ENCODE measurements around the gene ANKRD44.

DNA sequence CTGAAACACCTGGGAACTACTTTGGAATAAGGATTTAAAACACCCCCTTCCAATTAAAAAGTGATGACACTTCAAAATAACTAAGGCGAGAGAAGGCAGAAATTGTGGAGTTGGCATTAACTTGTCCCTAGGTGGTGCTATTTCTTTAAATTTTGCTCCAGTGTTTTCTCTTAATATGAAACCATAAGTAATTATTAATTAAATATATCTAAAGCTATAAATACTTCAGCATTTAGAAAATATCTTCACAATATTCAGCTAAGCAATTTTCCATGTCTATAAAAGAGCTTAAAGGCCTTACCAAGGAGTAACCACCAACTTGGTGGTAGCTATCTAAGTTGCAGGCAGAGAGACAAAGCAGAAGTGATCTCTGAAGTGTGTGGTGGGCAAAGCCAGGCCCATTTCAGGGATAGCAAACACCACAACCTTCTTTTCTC, 197.3 kb downstream of the ANKRD44 start:
- TF ChIP-seq, protein P1, sequence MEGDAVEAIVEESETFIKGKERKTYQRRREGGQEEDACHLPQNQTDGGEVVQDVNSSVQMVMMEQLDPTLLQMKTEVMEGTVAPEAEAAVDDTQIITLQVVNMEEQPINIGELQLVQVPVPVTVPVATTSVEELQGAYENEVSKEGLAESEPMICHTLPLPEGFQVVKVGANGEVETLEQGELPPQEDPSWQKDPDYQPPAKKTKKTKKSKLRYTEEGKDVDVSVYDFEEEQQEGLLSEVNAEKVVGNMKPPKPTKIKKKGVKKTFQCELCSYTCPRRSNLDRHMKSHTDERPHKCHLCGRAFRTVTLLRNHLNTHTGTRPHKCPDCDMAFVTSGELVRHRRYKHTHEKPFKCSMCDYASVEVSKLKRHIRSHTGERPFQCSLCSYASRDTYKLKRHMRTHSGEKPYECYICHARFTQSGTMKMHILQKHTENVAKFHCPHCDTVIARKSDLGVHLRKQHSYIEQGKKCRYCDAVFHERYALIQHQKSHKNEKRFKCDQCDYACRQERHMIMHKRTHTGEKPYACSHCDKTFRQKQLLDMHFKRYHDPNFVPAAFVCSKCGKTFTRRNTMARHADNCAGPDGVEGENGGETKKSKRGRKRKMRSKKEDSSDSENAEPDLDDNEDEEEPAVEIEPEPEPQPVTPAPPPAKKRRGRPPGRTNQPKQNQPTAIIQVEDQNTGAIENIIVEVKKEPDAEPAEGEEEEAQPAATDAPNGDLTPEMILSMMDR (conservative IDR thresholded peaks at IDR 0.05 in 1 of 2, IDR thresholded peaks at IDR 0.05 in 1 of 2; ENCODE audit: extremely low read depth in 1 of 2, insufficient read depth in 1 of 2, low read depth in 1 of 2, low read length in 2 of 2): peak; percentile 47 to 53
- TF ChIP-seq EZH2 (IDR thresholded peaks at IDR 0.05; ENCODE audit: borderline replicate concordance, low read length): no peak

Data from mammary epithelial cell (primary cell).